Karpas-422 (cell line): ENCODE results near the gene UBXN1. TPM values are rescaled to one million over a fixed set of nuclear protein-coding genes. Genes with fewer than 3 reads are reported as not detected.

Experiments
- DNase-seq: peaks from one replicate; pipeline ENCODE4 v3.0.0-alpha.2; 2015
- H2AFZ ChIP-seq: fragments of 200-600 bp; sonication (generic); 2 replicates; pipeline ENCODE4 v1.6.1; 2014; ENCODE audit warnings: antibody characterized with exemption, low read length, mixed read lengths
- H3K27ac ChIP-seq: fragments of 200-600 bp; sonication (generic); 2 replicates; pipeline ENCODE4 v1.5.1; 2014; ENCODE audit warnings: mild to moderate bottlenecking, low read length, moderate library complexity
- H3K27me3 ChIP-seq: fragments of 200-600 bp; sonication (generic); 2 replicates; pipeline ENCODE4 v1.6.1; 2014; ENCODE audit warnings: low read length, mixed read lengths
- H3K36me3 ChIP-seq: fragments of 200-600 bp; sonication (generic); 2 replicates; pipeline ENCODE4 v1.6.1; 2014; ENCODE audit warnings: low read length, mixed read lengths; ENCODE audit not compliant: insufficient read depth
- H3K4me1 ChIP-seq: fragments of 200-600 bp; sonication (generic); 2 replicates; pipeline ENCODE4 v1.6.1; 2014; ENCODE audit warnings: mild to moderate bottlenecking, low read length, mixed read lengths
- H3K4me2 ChIP-seq: fragments of 200-600 bp; sonication (generic); 2 replicates; pipeline ENCODE4 v1.6.1; 2014; ENCODE audit warnings: low read length, low read depth, mild to moderate bottlenecking; ENCODE audit not compliant: poor library complexity, severe bottlenecking
- H3K4me3 ChIP-seq: fragments of 200-600 bp; sonication (generic); 2 replicates; pipeline ENCODE4 v1.5.1; 2014; ENCODE audit warnings: mild to moderate bottlenecking, antibody characterized with exemption, low read length, mixed read lengths
- H3K79me2 ChIP-seq: fragments of 200-600 bp; sonication (generic); 2 replicates; pipeline ENCODE4 v1.6.1; 2014; ENCODE audit warnings: mild to moderate bottlenecking, low read length, mixed read lengths
- H3K9ac ChIP-seq: fragments of 200-600 bp; sonication (generic); 2 replicates; pipeline ENCODE4 v1.6.0; 2014; ENCODE audit warnings: low read length
- H3K9me2 ChIP-seq: fragments of 200-600 bp; sonication (generic), shearing (Covaris generic); replicated peaks from 2 replicates; pipeline ENCODE4 v1.6.0; 2014; ENCODE audit warnings: mild to moderate bottlenecking, low read length, moderate library complexity; ENCODE audit not compliant: insufficient read depth
- H3K9me3 ChIP-seq: fragments of 300-700, 200-600 bp; sonication (generic); 2 replicates; pipeline ENCODE4 v1.6.1; 2014; ENCODE audit warnings: low read length, mixed read lengths
- H4K20me1 ChIP-seq: fragments of 200-600 bp; sonication (generic); 2 replicates; pipeline ENCODE4 v1.6.1; 2014; ENCODE audit warnings: mild to moderate bottlenecking, antibody characterized with exemption, low read length, low read depth; ENCODE audit not compliant: insufficient read depth
- total RNA-seq: library from RNA; depleted of rRNA; stranded (reverse); fragments of >200 nt; shearing (Covaris generic); gene quantifications from 2 replicates; pipeline ENCODE4 v1.2.3, GENCODE V29; 2014; ENCODE audit warnings: low replicate concordance

UBXN1 gene
- total RNA-seq, 1 experiment from 2014 or later, result 160 TPM

- no peaks in the 10 kb centered on the region for H3K9me3 ChIP-seq
- H3K27ac ChIP-seq, result no peak overlapping the region
These were observed 33.5 kb upstream of the UBXN1 start for GRCh38 chr11:62712276-62712812.

GRCh38 chr11:62710001-62710345, 31.1 kb upstream of the UBXN1 start:
- no peaks in the 10 kb centered on the region for H3K9me2 ChIP-seq
- H3K9me3 ChIP-seq, result no peaks in the 10 kb centered on the region
- peaks cover 36% of the 10 kb centered on the region for H3K4me1 ChIP-seq
- no peaks in the 10 kb centered on the region for H3K27me3 ChIP-seq
- peak overlapping the region; percentile 40 for H3K4me2 ChIP-seq
- peaks cover 36% of the 10 kb centered on the region for H3K36me3 ChIP-seq
- H3K79me2 ChIP-seq, result peaks cover 10% of the 10 kb centered on the region
- no peak overlapping the region for H3K9ac ChIP-seq
- H4K20me1 ChIP-seq, result no peaks in the 10 kb centered on the region
- no peak overlapping the region for H3K27ac ChIP-seq
- peak overlapping the region; percentile 34; the same call in 1 of the 2 replicates for H3K4me3 ChIP-seq
- H2AFZ ChIP-seq, result 0 out of 2 replicates have a peak overlapping the region, but pooled peaks have one; percentile 13
- peak; percentile 55 for DNase-seq

More at GRCh38 chr11:62712276-62712812, 33.5 kb upstream of the UBXN1 start:
- Histone ChIP-seq H3K9me2 (no peaks in the 10 kb centered on the region), H3K9ac (no peak overlapping the region), H2AFZ (no peak overlapping the region), H3K27me3 (no peaks in the 10 kb centered on the region), H3K4me2 (no peak overlapping the region), H3K36me3 (peaks cover 55% of the 10 kb centered on the region), H3K4me3 (no peak overlapping the region), H4K20me1 (no peaks in the 10 kb centered on the region), H3K79me2 (peaks cover 11% of the 10 kb centered on the region; the same call in 1 of the 2 replicates), H3K4me1 (peaks cover 22% of the 10 kb centered on the region)
- DNase-seq, result peak; percentile 41

- H3K36me3 ChIP-seq, result peaks cover 38% of the 10 kb centered on the region
- H3K4me2 ChIP-seq, result peak overlapping the region; percentile 86
- peak; percentile 98 for DNase-seq
- H3K4me3 ChIP-seq, result peak overlapping the region; percentile 72
- H2AFZ ChIP-seq, result 0 out of 2 replicates have a peak overlapping the region, but pooled peaks have one; percentile 13
- no peaks in the 10 kb centered on the region for H3K9me3 ChIP-seq
- no peaks in the 10 kb centered on the region for H3K9me2 ChIP-seq
- peak overlapping the region; percentile 70 for H3K27ac ChIP-seq
- no peaks in the 10 kb centered on the region for H4K20me1 ChIP-seq
- H3K79me2 ChIP-seq, result peaks cover 15% of the 10 kb centered on the region
- H3K4me1 ChIP-seq, result peaks cover 38% of the 10 kb centered on the region
- peak overlapping the region; percentile 75 for H3K9ac ChIP-seq
- H3K27me3 ChIP-seq, result no peaks in the 10 kb centered on the region
These were observed 30.6 kb upstream of the UBXN1 start for GRCh38 chr11:62709247-62710000.

GRCh38 chr11:62708793-62709192, 29.9 kb upstream of the UBXN1 start:
- no peaks in the 10 kb centered on the region for H4K20me1 ChIP-seq
- H3K27me3 ChIP-seq, result no peaks in the 10 kb centered on the region
- peak overlapping the region; percentile 72 for H3K4me3 ChIP-seq
- peak overlapping the region; percentile 75 for H3K9ac ChIP-seq
- no peaks in the 10 kb centered on the region for H3K9me2 ChIP-seq
- H3K4me1 ChIP-seq, result peaks cover 38% of the 10 kb centered on the region
- peak overlapping the region; percentile 86 for H3K4me2 ChIP-seq
- DNase-seq, result no peak
- peaks cover 15% of the 10 kb centered on the region for H3K79me2 ChIP-seq
- peaks cover 34% of the 10 kb centered on the region for H3K36me3 ChIP-seq
- peak overlapping the region; percentile 70 for H3K27ac ChIP-seq
- no peak overlapping the region for H2AFZ ChIP-seq
- H3K9me3 ChIP-seq, result no peaks in the 10 kb centered on the region

- Histone ChIP-seq H3K4me2 (peak overlapping the region; percentile 86), H3K4me1 (peaks cover 38% of the 10 kb centered on the region), H3K9me2 (no peaks in the 10 kb centered on the region), H3K9me3 (no peaks in the 10 kb centered on the region), H2AFZ (no peak overlapping the region), H3K4me3 (peak overlapping the region; percentile 72), H3K36me3 (peaks cover 30% of the 10 kb centered on the region), H3K79me2 (peaks cover 15% of the 10 kb centered on the region), H3K27me3 (no peaks in the 10 kb centered on the region), H3K27ac (peak overlapping the region; percentile 70; the same call in 1 of the 2 replicates), H4K20me1 (no peaks in the 10 kb centered on the region), H3K9ac (peak overlapping the region; percentile 75)
- peak; percentile 42 for DNase-seq
These were observed 29.5 kb upstream of the UBXN1 start for GRCh38 chr11:62708392-62708791.

- no peak within 1 kb of the TSS for H2AFZ ChIP-seq
- H3K9ac ChIP-seq, result peak within 1 kb of the TSS; percentile 75
- H3K4me2 ChIP-seq, result peak within 1 kb of the TSS; percentile 94
- peak within 1 kb of the TSS; percentile 88; the same call in 1 of the 2 replicates for H3K4me3 ChIP-seq
- peaks cover 38% of the 10 kb centered on the region for H3K4me1 ChIP-seq
- no peaks in the 10 kb centered on the region for H4K20me1 ChIP-seq
- H3K9me2 ChIP-seq, result no peaks in the 10 kb centered on the region
- peaks cover 20% of the 10 kb centered on the region for H3K36me3 ChIP-seq
- H3K9me3 ChIP-seq, result no peaks in the 10 kb centered on the region
- peak; percentile 60 for DNase-seq
- H3K79me2 ChIP-seq, result peaks cover 15% of the 10 kb centered on the region
- H3K27me3 ChIP-seq, result no peaks in the 10 kb centered on the region
- H3K27ac ChIP-seq, result peak within 1 kb of the TSS; percentile 70; the same call in 1 of the 2 replicates
These were observed 28.5 kb upstream of the UBXN1 start, which contains the start of the genes BSCL2 and GNG3 for GRCh38 chr11:62707277-62707861. Gene BSCL2 (minus strand): TSS chr11:62707424. CDS start chr11:62707195, 229 bp downstream. Gene GNG3 (plus strand): TSS chr11:62707676. CDS start chr11:62708296, 620 bp downstream.

- H4K20me1 ChIP-seq, result no peaks in the 10 kb centered on the region
- H3K9ac ChIP-seq, result no peak overlapping the region
- no peaks in the 10 kb centered on the region for H3K9me3 ChIP-seq
- peaks cover 18% of the 10 kb centered on the region; the same call in 1 of the 2 replicates for H3K36me3 ChIP-seq
- no peak overlapping the region for H2AFZ ChIP-seq
- H3K27ac ChIP-seq, result no peak overlapping the region
- no peaks in the 10 kb centered on the region for H3K9me2 ChIP-seq
- H3K4me2 ChIP-seq, result peak overlapping the region; percentile 94
- H3K79me2 ChIP-seq, result peaks cover 15% of the 10 kb centered on the region
- H3K4me3 ChIP-seq, result peak overlapping the region; percentile 88; the same call in 1 of the 2 replicates
- no peaks in the 10 kb centered on the region for H3K27me3 ChIP-seq
- H3K4me1 ChIP-seq, result peaks cover 38% of the 10 kb centered on the region
- peak; percentile 41 for DNase-seq
These were observed 28.0 kb upstream of the UBXN1 start for GRCh38 chr11:62706850-62707247.
